Calu3 (cell line): ENCODE results near the gene CYP4F3. TPM values are rescaled to one million over a fixed set of nuclear protein-coding genes. Genes with fewer than 3 reads are reported as not detected.

Source experiments
- BruUV-seq: library from RNA; stranded (reverse); fragments of 400-500 nt; replicated peaks from 2 replicates; lab custom pipeline; 2021; lab: Mats Ljungman, UMichigan
- CTCF ChIA-PET: fragments of 300-600 bp; sonication (Branson Sonifier 250); formaldehyde crosslinking; loops from one replicate; lab custom pipeline; 2022; ENCODE audit warnings: antibody characterized with exemption; lab: Charles Lee
- DNase-seq: peaks from one replicate; pipeline ENCODE4 v3.0.0; 2022
- H3K27ac Mint-ChIP-seq: one replicate; pipeline ENCODE4 v1.8.0; 2022; ENCODE audit warnings: mixed read lengths; ENCODE audit not compliant: unreplicated experiment
- H3K27me3 Mint-ChIP-seq: one replicate; pipeline ENCODE4 v1.8.0; 2022; ENCODE audit warnings: mixed read lengths; ENCODE audit not compliant: unreplicated experiment
- H3K36me3 Mint-ChIP-seq: one replicate; pipeline ENCODE4 v1.8.0; 2022; ENCODE audit warnings: mild to moderate bottlenecking, moderate library complexity, mixed read lengths; ENCODE audit not compliant: insufficient read depth, unreplicated experiment
- H3K4me1 Mint-ChIP-seq: one replicate; pipeline ENCODE4 v1.8.0; 2022; ENCODE audit warnings: mild to moderate bottlenecking, low read depth, mixed read lengths; ENCODE audit not compliant: unreplicated experiment
- H3K4me3 Mint-ChIP-seq: one replicate; pipeline ENCODE4 v1.8.0; 2022; ENCODE audit warnings: mild to moderate bottlenecking, low read depth, moderate library complexity, mixed read lengths; ENCODE audit not compliant: unreplicated experiment
- H3K9me3 Mint-ChIP-seq: one replicate; pipeline ENCODE4 v1.8.0; 2022; ENCODE audit warnings: low read depth, mixed read lengths; ENCODE audit not compliant: unreplicated experiment
- CTCF ChIP-seq: fragments of 200-600 bp; IDR thresholded peaks from one replicate; pipeline ENCODE4 v1.8.0; 2022; ENCODE audit warnings: antibody characterized with exemption; ENCODE audit not compliant: unreplicated experiment
- intact Hi-C: fragments of 100-400 bp; cut with micrococcal nuclease; formaldehyde crosslinking; loops from one replicate; pipeline ENCODE4 v1.10.0; 2022; ENCODE audit not compliant: unreplicated experiment
- total RNA-seq: library from RNA; stranded (reverse); gene quantifications from 2 replicates; pipeline ENCODE4 v1.2.3, GENCODE V29; 2022

Gene CYP4F3
- total RNA-seq, 1 experiment from 2014 or later, result 6.9 TPM

GRCh38 chr19:15629003-15629880 lies 11.5 kb upstream of the CYP4F3 start:
- H3K27ac Mint-ChIP-seq, result no peak overlapping the region
- intact Hi-C loops, result loop anchor here (2.0 kb wide), 1 partner anchor 182 kb away; no protein-coding TSS in a partner anchor
- peak; percentile 87 for DNase-seq
- no peaks in the 10 kb centered on the region for H3K27me3 Mint-ChIP-seq
- H3K4me3 Mint-ChIP-seq, result no peak overlapping the region
- BruUV-seq, result no TSS peak
- CTCF ChIA-PET, result interaction anchor here (0.7 to 1.0 kb wide), 6 partner anchors 21 to 413 kb away, joined by 3 to 4 read pairs (median 3); no protein-coding TSS in a partner anchor
- peak; percentile 77 for TF ChIP-seq CTCF
- H3K36me3 Mint-ChIP-seq, result no peaks in the 10 kb centered on the region
- peaks cover 5% of the 10 kb centered on the region for H3K4me1 Mint-ChIP-seq
- H3K9me3 Mint-ChIP-seq, result no peaks in the 10 kb centered on the region

GRCh38 chr19:15631817-15632216 lies 8.9 kb upstream of the CYP4F3 start:
- Mint-ChIP-seq H3K27ac (no peak overlapping the region), H3K9me3 (no peaks in the 10 kb centered on the region), H3K27me3 (no peaks in the 10 kb centered on the region), H3K4me1 (peaks cover 20% of the 10 kb centered on the region), H3K4me3 (no peak overlapping the region), H3K36me3 (no peaks in the 10 kb centered on the region)
- CTCF ChIA-PET, result interaction anchor here (0.6 kb wide), 1 partner anchor 155 kb away, joined by 5 read pairs; no protein-coding TSS in a partner anchor
- intact Hi-C loops, result loop anchor here (5.0 kb wide), 1 partner anchor 130 kb away; no protein-coding TSS in a partner anchor
- peak; percentile 50 for DNase-seq
- peak; percentile 71 for TF ChIP-seq CTCF
- BruUV-seq, result no TSS peak

- TF ChIP-seq CTCF, result no peak
- no peak overlapping the region for H3K4me3 Mint-ChIP-seq
- no TSS peak for BruUV-seq
- H3K4me1 Mint-ChIP-seq, result peaks cover 20% of the 10 kb centered on the region
- H3K27me3 Mint-ChIP-seq, result no peaks in the 10 kb centered on the region
- no peak overlapping the region for H3K27ac Mint-ChIP-seq
- H3K9me3 Mint-ChIP-seq, result no peaks in the 10 kb centered on the region
- DNase-seq, result no peak
- CTCF ChIA-PET, result no interaction called here
- intact Hi-C loops, result loop anchor here (5.0 kb wide), 1 partner anchor 129 kb away; no protein-coding TSS in a partner anchor
- H3K36me3 Mint-ChIP-seq, result no peaks in the 10 kb centered on the region
These were observed 7.4 kb upstream of the CYP4F3 start for GRCh38 chr19:15633082-15633835.

DNA sequence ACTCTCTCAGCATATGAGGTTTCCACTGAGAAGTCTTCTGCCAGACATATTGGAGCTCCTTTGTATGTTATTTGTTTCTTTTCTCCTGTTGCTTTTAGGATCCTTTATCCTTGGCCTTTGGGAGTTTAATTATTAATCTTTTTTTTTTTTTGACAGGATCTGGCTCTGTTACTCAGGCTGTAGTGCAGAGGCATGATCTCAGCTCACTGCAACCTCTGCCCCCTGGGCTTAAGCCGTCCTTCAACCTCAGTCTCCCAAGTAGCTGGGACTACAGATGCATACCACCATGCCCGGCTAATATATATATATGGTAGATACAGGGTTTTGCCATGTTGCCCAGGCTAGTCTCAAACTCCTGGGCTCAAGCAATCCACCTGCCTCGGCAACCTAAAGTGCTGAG lies 6.6 kb upstream of the CYP4F3 start:
- Mint-ChIP-seq H3K4me3 (no peak overlapping the region), H3K27ac (no peak overlapping the region), H3K9me3 (no peaks in the 10 kb centered on the region), H3K27me3 (no peaks in the 10 kb centered on the region), H3K36me3 (no peaks in the 10 kb centered on the region), H3K4me1 (peaks cover 20% of the 10 kb centered on the region)
- intact Hi-C loops, result loop anchor here (5.0 kb wide), 1 partner anchor 128 kb away; no protein-coding TSS in a partner anchor
- TF ChIP-seq CTCF, result no peak
- CTCF ChIA-PET, result no interaction called here
- no peak for DNase-seq
- no TSS peak for BruUV-seq
